GM18517 (cell line): ENCODE results near the gene ZDHHC1.

ENCODE experiments used
- ATAC-seq: cut with Tn5 transposase; IDR thresholded peaks from one replicate; pipeline ENCODE4 v1.9.1; 2021; ENCODE audit warnings: mild to moderate bottlenecking, moderate library complexity; ENCODE audit not compliant: unreplicated experiment

The ZDHHC1 gene

GRCh38 chr16:67448580-67448979, 32.3 kb upstream of the ZDHHC1 start:
- ATAC-seq = no peak

- ATAC-seq = no peak
Observed at GRCh38 chr16:67447508-67448076, 31.3 kb upstream of the ZDHHC1 start.

GRCh38 chr16:67446968-67447507, 30.8 kb upstream of the ZDHHC1 start:
- no peak for ATAC-seq

GRCh38 chr16:67445913-67446907, 29.9 kb upstream of the ZDHHC1 start:
- no peak for ATAC-seq

- no peak for ATAC-seq
Observed at GRCh38 chr16:67445441-67445912, 29.2 kb upstream of the ZDHHC1 start.

- no peak for ATAC-seq
Observed at GRCh38 chr16:67445126-67445426, 28.8 kb upstream of the ZDHHC1 start.

- no peak for ATAC-seq
Observed at GRCh38 chr16:67444259-67445125, 28.2 kb upstream of the ZDHHC1 start.

- no peak for ATAC-seq
Observed at GRCh38 chr16:67443265-67443664, 27.0 kb upstream of the ZDHHC1 start.

- no peak for ATAC-seq
Observed at GRCh38 chr16:67442581-67443255, 26.4 kb upstream of the ZDHHC1 start.

GRCh38 chr16:67441907-67442306, 25.6 kb upstream of the ZDHHC1 start:
- ATAC-seq = no peak

- ATAC-seq = no peak
Observed at GRCh38 chr16:67441271-67441753, 25.0 kb upstream of the ZDHHC1 start.

- ATAC-seq = no peak
Observed at GRCh38 chr16:67438824-67439393, 22.6 kb upstream of the ZDHHC1 start.

- ATAC-seq = no peak
Observed at GRCh38 chr16:67438098-67438791, 22.0 kb upstream of the ZDHHC1 start.

GRCh38 chr16:67437513-67437912, 21.2 kb upstream of the ZDHHC1 start:
- no peak for ATAC-seq

GRCh38 chr16:67436640-67437193, 20.4 kb upstream of the ZDHHC1 start:
- no peak for ATAC-seq

- no peak for ATAC-seq
Observed at GRCh38 chr16:67435758-67436164, 19.5 kb upstream of the ZDHHC1 start.

- no peak for ATAC-seq
Observed at GRCh38 chr16:67433131-67433719, 16.9 kb upstream of the ZDHHC1 start.

GRCh38 chr16:67432506-67432890, 16.2 kb upstream of the ZDHHC1 start:
- no peak for ATAC-seq
